Measurements from ENCODE around the gene ZNF83.

DNA sequence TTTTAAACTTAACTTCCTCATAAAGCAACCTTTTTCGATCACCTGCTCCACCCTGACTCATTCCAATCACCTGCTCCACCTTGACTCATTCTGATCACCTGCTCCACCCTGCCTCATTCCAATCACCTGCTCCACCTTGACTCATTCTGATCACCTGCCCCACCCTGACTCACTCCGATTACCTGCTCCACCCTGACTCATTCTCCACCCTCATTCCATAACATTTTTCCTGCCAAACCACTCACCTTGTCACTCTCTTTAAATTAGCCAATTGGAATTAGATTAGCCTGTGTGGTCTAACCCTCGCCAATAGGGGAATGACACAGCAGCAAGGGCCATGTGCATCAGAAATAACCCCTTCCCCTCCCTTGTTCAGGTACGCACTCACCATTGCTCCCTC is 31.9 kb upstream of the ZNF83 start:
- TF ChIP-seq POLR2A (IDR thresholded peaks at IDR 0.05): no peak
- TF ChIP-seq, protein P1, sequence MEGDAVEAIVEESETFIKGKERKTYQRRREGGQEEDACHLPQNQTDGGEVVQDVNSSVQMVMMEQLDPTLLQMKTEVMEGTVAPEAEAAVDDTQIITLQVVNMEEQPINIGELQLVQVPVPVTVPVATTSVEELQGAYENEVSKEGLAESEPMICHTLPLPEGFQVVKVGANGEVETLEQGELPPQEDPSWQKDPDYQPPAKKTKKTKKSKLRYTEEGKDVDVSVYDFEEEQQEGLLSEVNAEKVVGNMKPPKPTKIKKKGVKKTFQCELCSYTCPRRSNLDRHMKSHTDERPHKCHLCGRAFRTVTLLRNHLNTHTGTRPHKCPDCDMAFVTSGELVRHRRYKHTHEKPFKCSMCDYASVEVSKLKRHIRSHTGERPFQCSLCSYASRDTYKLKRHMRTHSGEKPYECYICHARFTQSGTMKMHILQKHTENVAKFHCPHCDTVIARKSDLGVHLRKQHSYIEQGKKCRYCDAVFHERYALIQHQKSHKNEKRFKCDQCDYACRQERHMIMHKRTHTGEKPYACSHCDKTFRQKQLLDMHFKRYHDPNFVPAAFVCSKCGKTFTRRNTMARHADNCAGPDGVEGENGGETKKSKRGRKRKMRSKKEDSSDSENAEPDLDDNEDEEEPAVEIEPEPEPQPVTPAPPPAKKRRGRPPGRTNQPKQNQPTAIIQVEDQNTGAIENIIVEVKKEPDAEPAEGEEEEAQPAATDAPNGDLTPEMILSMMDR (IDR thresholded peaks at IDR 0.05 in 4 of 5, conservative IDR thresholded peaks at IDR 0.05 in 1 of 5): no peak

Data from gastrocnemius medialis (tissue), 4 donors.